Upper lobe of left lung (tissue), 4 donors: Measurements from ENCODE around the gene CCNA2.

Source experiments
- CTCF ChIP-seq, 6 experiments: fragments of 450-650 bp in 4 of 6; fragments of 200-600 bp in 2 of 6; sonication (generic) in 2 of 6; IDR thresholded peaks; one replicate each; pipeline ENCODE4 v1.5.1; 2016 to 2019; ENCODE audit warnings: antibody characterized with exemption in 6 of 6
- POLR2A ChIP-seq, 4 donors: fragments of 450-650 bp; IDR thresholded peaks; one replicate each; pipeline ENCODE4 v1.5.1; 2016 to 2017; ENCODE audit warnings: antibody characterized with exemption in 4 of 4, mild to moderate bottlenecking in 2 of 4
- POLR2AphosphoS5 ChIP-seq, 2 donors: sonication (generic); formaldehyde crosslinking; IDR thresholded peaks; one replicate each; pipeline ENCODE4 v1.5.1; 2017; ENCODE audit warnings: antibody characterized with exemption in 2 of 2

- no peak for TF ChIP-seq CTCF (IDR thresholded peaks at IDR 0.05)
- no peak for TF ChIP-seq POLR2A (IDR thresholded peaks at IDR 0.05)
- TF ChIP-seq POLR2AphosphoS5 (IDR thresholded peaks at IDR 0.05): no peak
These were observed 40.1 kb upstream of the CCNA2 start for GRCh38 chr4:121863799-121864198.
